Ovary (tissue), 7 donors: ENCODE measurements around the gene MSL3B.
A peak's percentile ranks its signal among the peaks of the same experiment; 100 is the strongest.

Experiments used
- DNase-seq, 5 donors: peaks; one replicate each; pipeline ENCODE4 v3.0.0-alpha.2; 2019 to 2020
- H3K27ac ChIP-seq, 2 donors: fragments of 200-600 bp; one replicate each; pipeline versions ENCODE4 v1.5.1 to v1.8.0; 2019 to 2022
- H3K27me3 ChIP-seq: fragments of 200-600 bp; one replicate; pipeline ENCODE4 v1.8.0; 2022
- H3K36me3 ChIP-seq: fragments of 200-600 bp; sonication (generic); one replicate; pipeline ENCODE4 v1.5.1; 2019
- H3K4me1 ChIP-seq: one replicate; pipeline ENCODE4 v1.8.1; 2013; ENCODE audit warnings: mild to moderate bottlenecking, moderate library complexity; ENCODE audit not compliant: insufficient read depth
- H3K4me3 ChIP-seq: fragments of 200-600 bp; sonication (generic); one replicate; pipeline ENCODE4 v1.5.1; 2017
- H3K9me3 ChIP-seq, 2 donors: fragments of 200-600 bp in 1 of 2; sonication (generic) in 1 of 2; one replicate each; pipeline versions ENCODE4 v1.5.1 to v1.8.1; 2013 to 2019; ENCODE audit warnings: mild to moderate bottlenecking in 1 of 2, moderate library complexity in 1 of 2
- EP300 ChIP-seq: sonication (generic); formaldehyde crosslinking; IDR thresholded peaks from one replicate; pipeline ENCODE4 v1.6.1; 2017; ENCODE audit warnings: antibody characterized with exemption
- POLR2A ChIP-seq: fragments of 450-650 bp; IDR thresholded peaks from one replicate; pipeline ENCODE4 v1.6.1; 2017; ENCODE audit warnings: antibody characterized with exemption, mild to moderate bottlenecking, moderate library complexity
- WGBS, 3 donors: extraction: QIAGEN DNeasy Blood & Tissue Kit in 1 of 3; methylation state at CpG; one replicate each; pipeline versions ENCODE4 v1.1.5 to v1.1.7; 2013 to 2017; 5-methylcytosine and 5-hydroxymethylcytosine counted together
- intact Hi-C, 4 donors: fragments of 100-400 bp; cut with DNase I; formaldehyde crosslinking; loops; one replicate each; pipeline versions ENCODE4 v1.11.0 to v1.15.1; 2022 to 2023
- TF ChIP-seq, protein P1 (sequence below), 3 donors: fragments of 450-650 bp in 2 of 3; fragments of 200-600 bp in 1 of 3; IDR thresholded peaks; one replicate each; pipeline versions ENCODE4 v1.5.1 to v1.8.0; 2016 to 2022; ENCODE audit warnings: antibody characterized with exemption in 3 of 3, mild to moderate bottlenecking in 1 of 3
- donor health status: DM: no; HTN: no; CAD: no; lungs with moderate emphysema.
- donor health status: DM: no; HTN: no; CAD: no.
- donor health status: Bipolar disorder and iron deficiency.
- donor health status: DM: no; HTN: no; CAD: no.
- donor health status: DM: yes; HTN: yes; CAD: no.

MSL3B gene

DNA sequence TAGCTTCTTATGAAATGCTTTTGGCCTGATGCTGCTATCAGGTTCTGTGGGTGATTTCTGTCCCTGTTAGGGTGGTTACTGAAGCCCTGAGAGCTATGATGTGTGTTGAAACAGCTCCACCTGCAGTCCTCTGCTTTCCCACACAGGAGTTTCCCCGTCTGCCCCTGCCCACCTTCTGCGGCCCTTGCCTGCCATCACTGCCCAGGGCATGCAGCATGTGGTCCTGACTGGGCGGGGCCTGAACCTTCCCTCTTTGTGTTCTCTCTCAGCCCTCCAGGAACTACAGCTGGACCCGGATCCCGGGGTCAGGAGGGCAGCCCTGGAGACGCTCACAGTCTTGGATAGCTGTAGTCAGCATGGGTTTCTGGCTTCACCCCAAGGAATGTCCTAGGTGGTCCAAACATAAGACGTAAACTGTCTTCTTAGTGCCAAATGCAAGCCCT is 35.3 kb downstream of the MSL3B start:
- Histone ChIP-seq H3K36me3 (no peaks in the 10 kb centered on the region), H3K27ac (no peak overlapping the region), H3K9me3 (no peaks in the 10 kb centered on the region), H3K27me3 (no peaks in the 10 kb centered on the region), H3K4me1 (no peaks in the 10 kb centered on the region), H3K4me3 (no peak overlapping the region)
- TF ChIP-seq EP300 (no peak), POLR2A (no peak)
- TF ChIP-seq, protein P1, sequence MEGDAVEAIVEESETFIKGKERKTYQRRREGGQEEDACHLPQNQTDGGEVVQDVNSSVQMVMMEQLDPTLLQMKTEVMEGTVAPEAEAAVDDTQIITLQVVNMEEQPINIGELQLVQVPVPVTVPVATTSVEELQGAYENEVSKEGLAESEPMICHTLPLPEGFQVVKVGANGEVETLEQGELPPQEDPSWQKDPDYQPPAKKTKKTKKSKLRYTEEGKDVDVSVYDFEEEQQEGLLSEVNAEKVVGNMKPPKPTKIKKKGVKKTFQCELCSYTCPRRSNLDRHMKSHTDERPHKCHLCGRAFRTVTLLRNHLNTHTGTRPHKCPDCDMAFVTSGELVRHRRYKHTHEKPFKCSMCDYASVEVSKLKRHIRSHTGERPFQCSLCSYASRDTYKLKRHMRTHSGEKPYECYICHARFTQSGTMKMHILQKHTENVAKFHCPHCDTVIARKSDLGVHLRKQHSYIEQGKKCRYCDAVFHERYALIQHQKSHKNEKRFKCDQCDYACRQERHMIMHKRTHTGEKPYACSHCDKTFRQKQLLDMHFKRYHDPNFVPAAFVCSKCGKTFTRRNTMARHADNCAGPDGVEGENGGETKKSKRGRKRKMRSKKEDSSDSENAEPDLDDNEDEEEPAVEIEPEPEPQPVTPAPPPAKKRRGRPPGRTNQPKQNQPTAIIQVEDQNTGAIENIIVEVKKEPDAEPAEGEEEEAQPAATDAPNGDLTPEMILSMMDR (IDR thresholded peaks at IDR 0.05) = no peak
- DNase-seq = peak in 1 of 5 donors; percentile 44
- intact Hi-C loops = no loop called here
- 20 to 32% (median 22%) methylated on average over 7 of the region's 7 CpGs for WGBS, 3 donors

DNA sequence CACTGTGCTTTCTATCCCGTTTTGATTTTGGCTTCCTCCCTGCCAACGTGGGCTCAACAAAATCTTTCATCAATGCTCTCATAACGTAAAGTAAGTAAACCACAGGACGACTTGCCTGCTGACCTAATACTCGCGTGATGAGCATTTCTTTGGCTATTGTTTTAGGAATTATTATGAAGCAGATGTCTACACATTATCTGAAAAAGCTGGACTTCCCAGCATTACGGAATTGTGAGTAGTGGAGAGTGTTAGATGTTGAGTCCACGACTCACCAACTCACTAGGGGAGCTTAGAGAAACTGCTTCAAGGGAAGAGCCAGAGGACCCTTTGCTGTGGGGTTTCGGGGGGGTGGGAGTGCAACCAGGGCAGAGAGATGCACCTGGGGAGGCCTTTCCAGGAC is 35.8 kb downstream of the MSL3B start:
- intact Hi-C loops = no loop called here
- H3K4me1 ChIP-seq = no peaks in the 10 kb centered on the region
- no peak overlapping the region for H3K27ac ChIP-seq
- no peaks in the 10 kb centered on the region for H3K36me3 ChIP-seq
- 55 to 70% (median 61%) methylated on average over 9 of the region's 9 CpGs for WGBS, 3 donors
- TF ChIP-seq, protein P1 (IDR thresholded peaks at IDR 0.05) = no peak
- TF ChIP-seq POLR2A (no peak), EP300 (no peak)
- no peaks in the 10 kb centered on the region for H3K27me3 ChIP-seq
- H3K9me3 ChIP-seq = no peaks in the 10 kb centered on the region
- DNase-seq = no peak
- H3K4me3 ChIP-seq = no peak overlapping the region

DNA sequence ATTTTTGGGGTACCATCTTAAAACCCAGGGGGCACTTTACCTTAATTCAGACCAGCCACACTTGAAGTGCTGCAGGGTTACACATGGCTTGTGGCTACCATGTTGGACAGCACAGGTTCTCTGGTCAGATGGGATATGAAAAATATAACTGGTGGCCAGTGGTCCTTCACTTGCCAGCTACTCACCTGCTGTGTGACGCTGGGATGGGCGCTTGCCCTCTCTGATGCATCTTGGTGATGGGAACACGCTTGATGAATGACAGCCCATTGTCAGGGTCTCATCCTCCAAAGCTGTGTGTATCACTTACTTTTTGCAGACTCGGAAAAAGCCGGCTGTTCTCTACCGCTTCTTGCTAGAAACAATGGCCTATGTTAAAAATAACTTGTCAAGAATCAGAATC is 36.3 kb downstream of the MSL3B start:
- no peaks in the 10 kb centered on the region for H3K9me3 ChIP-seq
- WGBS, 3 donors = 81 to 98% (median 95%) methylated on average over 6 of the region's 6 CpGs
- no peak for TF ChIP-seq POLR2A
- TF ChIP-seq EP300 = no peak
- TF ChIP-seq, protein P1 (IDR thresholded peaks at IDR 0.05) = no peak
- intact Hi-C loops = no loop called here
- H3K27me3 ChIP-seq = no peaks in the 10 kb centered on the region
- no peak overlapping the region for H3K4me3 ChIP-seq
- H3K36me3 ChIP-seq = no peaks in the 10 kb centered on the region
- H3K27ac ChIP-seq = no peak overlapping the region
- no peak for DNase-seq
- no peaks in the 10 kb centered on the region for H3K4me1 ChIP-seq

DNA sequence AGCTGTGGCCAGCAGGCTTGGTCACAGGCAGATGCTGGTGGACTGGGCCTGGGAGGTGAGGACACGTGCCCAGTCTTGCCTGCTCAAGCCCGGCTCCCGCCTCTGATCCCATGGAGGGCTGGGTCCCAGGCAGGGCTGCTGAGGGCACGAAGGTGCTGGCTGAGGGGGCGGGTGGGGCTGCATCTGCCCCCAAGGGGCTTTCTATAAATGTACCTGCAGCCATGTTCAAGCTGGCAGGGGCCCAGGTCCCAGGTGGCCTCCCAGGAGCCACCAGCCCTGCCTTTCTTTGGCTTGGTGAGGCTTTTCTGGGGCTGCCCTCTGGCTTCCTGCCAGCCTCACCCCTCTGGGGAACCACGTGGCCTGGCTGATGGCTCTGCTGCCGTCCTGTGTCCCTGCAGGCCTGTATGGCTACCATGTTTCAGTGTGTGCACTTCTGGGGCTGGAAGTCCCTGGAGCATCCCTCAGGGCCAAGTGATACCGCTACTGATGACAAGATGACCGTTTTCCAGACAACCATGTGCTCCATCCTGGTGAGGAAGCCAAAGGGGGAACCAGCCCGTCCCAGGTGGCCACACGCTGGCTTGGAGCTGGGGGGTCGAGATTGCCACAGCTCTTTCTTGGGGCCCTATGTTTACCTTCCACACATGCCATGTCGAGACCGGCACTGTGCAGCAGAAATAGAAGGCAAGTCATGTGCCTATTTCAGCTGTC is 37.0 kb downstream of the MSL3B start:
- intact Hi-C loops = no loop called here
- H3K27ac ChIP-seq = no peak overlapping the region
- H3K27me3 ChIP-seq = no peaks in the 10 kb centered on the region
- TF ChIP-seq EP300 = no peak
- TF ChIP-seq, protein P1 (IDR thresholded peaks at IDR 0.05) = no peak
- no peak for TF ChIP-seq POLR2A
- no peaks in the 10 kb centered on the region for H3K9me3 ChIP-seq
- no peaks in the 10 kb centered on the region for H3K4me1 ChIP-seq
- DNase-seq = no peak
- 84 to 88% (median 85%) methylated on average over 14 of the region's 14 CpGs for WGBS, 3 donors
- H3K4me3 ChIP-seq = no peak overlapping the region
- H3K36me3 ChIP-seq = no peaks in the 10 kb centered on the region
